Right lung (tissue), 10 donors: Measurements from ENCODE around the gene HTR1B. TPM values are rescaled to one million over a fixed set of nuclear protein-coding genes. Genes with fewer than 3 reads are reported as not detected.

Source experiments
- DNase-seq, 2 donors: peaks; one replicate each; pipeline ENCODE4 v3.0.0-alpha.2; 2013
- long read RNA-seq, 8 donors: transcript quantifications; one replicate each; lab custom pipeline, GENCODE V29; 2026
- polyA plus RNA-seq, 5 donors: library from polyadenylated mRNA; unstranded; fragments of 120-200 nt; gene quantifications; one replicate each; pipeline versions ENCODE4 v1.2.1 to v1.2.3, GENCODE V29; 2013; ENCODE audit warnings: inconsistent platforms in 1 of 5, low replicate concordance in 1 of 5; ENCODE audit not compliant: insufficient read length in 5 of 5, insufficient read depth in 1 of 5

Gene HTR1B
- polyA plus RNA-seq, result under 1 TPM in 4 of 5 donors, not detected in 1; 0.05 to 0.18 (median 0.12) TPM
- long read RNA-seq, donor 1, result 0 reads
- long read RNA-seq, donor 2, result 0 reads
- long read RNA-seq, donor 3, result 0 reads
- long read RNA-seq, donor 4, partial matches to known transcripts, result 0 of 1 reads
- long read RNA-seq, donor 4, other reads (novel, unspliced or antisense), result 0 of 1 reads
- long read RNA-seq, donor 5, result 0 reads
- long read RNA-seq, donor 6, result 0 reads
- long read RNA-seq, donor 7, result 0 reads
- long read RNA-seq, donor 8, partial matches to known transcripts, result 0 of 1 reads
- long read RNA-seq, donor 8, other reads (novel, unspliced or antisense), result 0 of 1 reads

GRCh38 chr6:77463308-77463860 lies at the start of gene HTR1B:
TSS of gene HTR1B (minus strand) at chr6:77463491. CDS start at chr6:77463403, 88 bp downstream.
- DNase-seq, result no peak

- no peak for DNase-seq
Observed at GRCh38 chr6:77512554-77512953, 49.3 kb upstream of the HTR1B start.

- no peak for DNase-seq
Observed at GRCh38 chr6:77511860-77512259, 48.6 kb upstream of the HTR1B start.

- DNase-seq, result no peak
Observed at GRCh38 chr6:77502981-77503380, 39.7 kb upstream of the HTR1B start.

GRCh38 chr6:77492530-77492929 lies 29.2 kb upstream of the HTR1B start:
- no peak for DNase-seq

GRCh38 chr6:77487808-77488425 lies 24.6 kb upstream of the HTR1B start:
- DNase-seq, result no peak

- DNase-seq, result no peak
Observed at GRCh38 chr6:77482981-77483380, 19.7 kb upstream of the HTR1B start.

- DNase-seq, result no peak
Observed at GRCh38 chr6:77474973-77475372, 11.7 kb upstream of the HTR1B start.

- DNase-seq, result no peak
Observed at GRCh38 chr6:77474286-77474956, 11.1 kb upstream of the HTR1B start.

- DNase-seq, result no peak
Observed at GRCh38 chr6:77470983-77471382, 7.7 kb upstream of the HTR1B start.

GRCh38 chr6:77468939-77469338 lies 5.6 kb upstream of the HTR1B start:
- DNase-seq, result no peak

- no peak for DNase-seq
Observed at GRCh38 chr6:77466451-77467437, 3.5 kb upstream of the HTR1B start.

- DNase-seq, result peak in 1 of 2 donors; percentile 42
Observed at GRCh38 chr6:77466055-77466450, 2.8 kb upstream of the HTR1B start.

GRCh38 chr6:77464495-77464867 lies 1.2 kb upstream of the HTR1B start:
- no peak for DNase-seq

GRCh38 chr6:77463861-77464494 lies 687 bp upstream of the HTR1B start:
- DNase-seq, result no peak

GRCh38 chr6:77462359-77463307 lies 658 bp downstream of the HTR1B start:
- no peak for DNase-seq

- no peak for DNase-seq
Observed at GRCh38 chr6:77461796-77462195, 1.5 kb downstream of the HTR1B start.

- no peak for DNase-seq
Observed at GRCh38 chr6:77458421-77458820, 4.9 kb downstream of the HTR1B start.

- DNase-seq, result peak; percentile 38 to 66
Observed at GRCh38 chr6:77457720-77458349, 5.5 kb downstream of the HTR1B start.
